GM19035 (cell line): Measurements from ENCODE around the gene COX14.
"Not testable (repeated sequence)": the region's sequence is repeated elsewhere in the genome, so short reads cannot be mapped to it uniquely, and the experiment has no call there.

ENCODE experiments used
- ATAC-seq: cut with Tn5 transposase; IDR thresholded peaks from one replicate; pipeline ENCODE4 v1.9.1; 2021; ENCODE audit not compliant: unreplicated experiment

COX14 gene

DNA sequence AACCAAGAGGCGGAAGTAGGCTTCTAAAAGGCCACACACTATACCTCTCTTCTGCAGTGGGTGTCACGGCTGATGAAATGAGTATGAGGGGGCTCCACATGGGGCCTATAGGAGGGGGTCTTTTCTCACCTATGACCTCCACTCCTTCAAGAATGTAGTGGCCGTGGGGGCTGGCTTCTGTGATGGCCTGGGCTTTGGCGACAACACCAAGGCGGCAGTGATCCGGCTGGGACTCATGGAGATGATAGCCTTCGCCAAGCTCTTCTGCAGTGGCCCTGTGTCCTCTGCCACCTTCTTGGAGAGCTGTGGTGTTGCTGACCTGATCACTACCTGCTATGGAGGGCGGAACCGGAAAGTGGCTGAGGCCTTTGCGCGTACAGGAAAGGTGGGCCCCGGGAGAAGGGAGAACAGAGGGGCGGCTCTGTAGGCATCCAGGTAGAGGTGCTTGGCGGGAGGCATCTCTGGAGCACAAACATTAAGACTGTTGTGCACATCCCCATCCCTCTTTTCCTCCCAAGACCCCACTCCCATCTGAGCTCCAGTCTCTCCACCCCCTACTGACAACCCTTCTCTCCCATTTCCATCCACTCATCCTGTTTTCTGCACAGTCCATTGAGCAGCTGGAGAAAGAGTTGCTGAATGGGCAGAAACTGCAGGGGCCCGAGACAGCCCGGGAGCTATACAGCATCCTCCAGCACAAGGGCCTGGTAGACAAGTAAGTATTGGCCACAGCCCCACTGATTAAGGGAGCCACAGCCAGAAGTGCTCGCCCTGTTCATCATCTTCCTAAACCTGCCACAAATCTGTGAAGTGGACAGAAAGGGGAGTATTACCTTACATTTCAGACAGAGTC, 4.4 kb upstream of the COX14 start:
- no peak for ATAC-seq

DNA sequence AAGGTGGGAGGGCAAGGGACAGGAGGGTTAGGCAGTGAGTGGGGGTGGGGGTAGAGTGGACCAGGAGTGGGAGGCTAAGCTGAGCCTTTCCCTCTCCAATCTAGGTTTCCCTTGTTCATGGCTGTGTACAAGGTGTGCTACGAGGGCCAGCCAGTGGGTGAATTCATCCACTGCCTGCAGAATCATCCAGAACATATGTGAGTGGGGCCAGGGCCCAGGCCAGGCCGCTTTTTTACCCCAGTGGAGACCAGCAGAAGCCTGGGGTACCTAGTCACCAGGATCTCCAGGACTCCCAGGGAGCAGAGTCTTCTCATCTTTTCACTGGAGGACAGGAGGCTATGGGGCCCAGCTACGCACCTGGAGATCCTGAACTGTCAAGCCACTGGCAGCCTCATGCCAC, 2.7 kb upstream of the COX14 start:
- no peak for ATAC-seq

DNA sequence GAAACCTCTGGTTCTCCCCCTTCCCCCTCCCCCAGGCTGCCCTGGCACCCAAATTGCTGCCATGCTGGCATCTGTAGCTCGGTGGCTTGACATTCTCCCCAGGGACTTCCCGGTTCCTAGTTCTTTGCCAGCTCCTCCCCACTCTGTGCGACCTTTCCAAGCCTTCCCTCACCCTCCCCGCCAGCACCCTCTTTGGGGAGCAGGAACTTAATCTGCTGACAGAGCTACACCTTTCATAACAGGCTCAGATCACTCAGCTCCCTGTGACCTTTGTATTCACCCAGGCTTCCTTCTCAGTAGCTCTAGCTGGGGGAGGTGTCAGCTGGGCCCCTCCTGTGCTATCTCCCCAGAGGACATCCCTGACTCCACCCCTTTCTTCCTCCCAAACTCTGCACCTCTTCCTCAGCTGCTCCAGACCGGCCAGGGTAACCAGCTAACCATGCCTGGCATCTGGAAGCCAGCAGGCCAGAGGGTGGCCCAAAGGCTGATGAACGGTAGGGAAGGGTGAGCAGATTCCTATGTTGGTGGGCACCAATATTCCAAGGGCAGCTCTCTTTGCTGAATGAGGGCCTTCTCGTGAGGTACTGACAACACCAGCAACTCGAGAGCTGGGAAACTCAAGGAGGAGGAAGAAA, 1.8 kb upstream of the COX14 start:
- no peak for ATAC-seq

DNA sequence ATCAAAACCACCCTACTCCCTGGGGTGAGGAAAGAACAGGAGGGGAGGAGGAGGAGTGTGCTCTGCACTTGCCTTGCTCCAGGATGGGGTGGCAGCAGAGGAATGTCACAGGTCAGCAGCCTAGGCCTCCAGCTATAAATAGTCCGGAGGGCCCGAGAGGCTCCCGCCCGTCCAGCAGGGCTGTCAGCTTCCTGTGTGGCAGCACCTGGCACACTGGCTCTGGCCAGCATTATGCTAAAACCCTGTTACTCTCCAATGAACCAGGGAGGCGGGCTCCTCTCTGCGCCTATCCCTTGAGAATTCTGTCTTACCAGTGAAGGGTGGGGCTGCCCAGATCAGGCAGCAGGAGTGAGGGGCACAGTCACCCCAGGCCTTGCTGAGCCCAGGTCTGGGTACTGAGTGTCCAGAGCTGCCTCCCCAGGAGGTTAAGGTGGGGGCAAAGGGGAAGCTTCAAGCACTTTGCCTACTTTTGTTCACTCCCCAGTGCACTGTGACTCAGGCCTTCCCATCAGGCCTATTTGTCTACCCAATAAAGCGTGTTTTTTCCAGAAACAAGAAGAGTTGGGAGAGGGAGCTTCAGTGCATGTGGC, 1.2 kb upstream of the COX14 start:
- no peak for ATAC-seq

DNA sequence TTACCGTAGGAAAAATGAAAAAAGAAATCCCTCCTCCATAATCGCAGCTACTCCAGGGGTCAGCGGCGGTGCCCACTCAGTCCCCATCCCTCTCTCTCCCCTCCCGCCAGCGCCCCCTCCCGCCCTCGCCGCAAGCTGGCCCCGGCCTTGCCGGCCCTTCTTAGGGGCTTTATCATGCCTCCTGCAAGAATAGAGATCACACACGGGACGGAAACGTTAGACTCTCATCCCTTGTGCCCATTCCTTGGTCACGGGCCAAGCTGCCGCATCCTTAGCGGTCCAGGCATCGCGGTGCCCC, 692 bp upstream of the COX14 start:
- peak; percentile 4 for ATAC-seq

DNA sequence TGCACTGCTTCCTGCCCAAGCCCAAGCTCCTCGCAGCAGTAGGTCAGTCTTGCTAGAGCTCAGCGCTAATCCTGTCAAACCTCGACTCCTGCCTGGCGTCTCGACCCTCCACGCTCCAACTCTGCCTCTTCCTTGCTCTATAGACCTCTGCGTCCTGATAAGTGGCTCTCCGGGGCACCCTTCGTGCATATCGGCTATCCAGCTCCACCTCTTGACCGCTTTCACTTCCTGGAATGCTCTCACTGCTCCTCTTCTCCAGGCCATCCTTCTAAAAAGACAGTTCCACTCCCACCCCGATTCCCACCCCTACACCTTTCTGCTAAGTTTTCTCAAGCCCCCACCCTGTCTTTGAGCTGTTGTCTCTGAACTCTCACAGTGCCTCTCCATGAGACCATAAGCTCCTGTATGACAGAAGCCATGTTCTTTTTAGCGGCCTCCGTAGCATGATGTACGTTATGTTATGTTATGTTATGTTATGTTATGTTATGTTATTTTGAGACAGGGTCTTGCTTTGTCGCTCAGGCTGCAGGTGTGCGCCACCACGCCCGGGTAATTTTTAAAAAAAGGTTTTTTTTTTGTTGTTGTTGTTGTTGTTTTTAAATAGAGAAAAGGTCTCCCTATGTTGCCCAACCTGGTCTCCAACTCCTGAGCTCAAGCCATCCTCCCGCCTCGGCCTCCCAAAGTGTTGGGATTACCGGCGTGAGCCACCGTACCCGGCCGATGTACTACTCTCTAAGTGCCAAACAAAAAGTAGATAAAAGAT, 601 bp downstream of the COX14 start:
- no peak for ATAC-seq

DNA sequence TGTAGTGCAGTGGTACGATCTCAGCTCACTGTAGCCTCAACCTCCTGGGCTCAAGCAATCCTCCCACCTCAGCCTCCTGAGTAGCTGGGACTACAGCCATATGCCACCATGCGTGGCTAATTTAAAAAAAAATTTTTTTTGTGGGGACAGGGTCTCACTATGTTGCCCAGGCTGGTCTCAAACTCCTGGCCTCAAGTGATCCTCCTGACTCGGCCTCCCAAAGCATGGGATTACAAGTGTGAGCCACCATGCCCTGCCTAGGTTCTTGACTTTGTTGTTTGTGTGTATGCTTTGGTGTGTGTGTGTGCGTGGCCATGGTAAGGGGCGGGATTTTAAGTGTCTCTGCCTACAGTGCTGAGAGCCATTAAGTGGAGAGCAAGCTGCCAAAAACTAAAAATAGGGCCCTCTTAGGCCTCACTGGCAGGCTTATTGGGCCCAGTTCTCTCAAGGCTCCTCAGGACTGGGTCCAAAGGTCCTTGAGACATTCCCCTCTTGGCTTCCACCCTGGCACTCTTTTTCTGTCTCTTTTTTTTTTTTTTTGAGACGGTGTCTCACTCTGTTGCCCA, 5.1 kb downstream of the COX14 start:
- ATAC-seq = no peak

DNA sequence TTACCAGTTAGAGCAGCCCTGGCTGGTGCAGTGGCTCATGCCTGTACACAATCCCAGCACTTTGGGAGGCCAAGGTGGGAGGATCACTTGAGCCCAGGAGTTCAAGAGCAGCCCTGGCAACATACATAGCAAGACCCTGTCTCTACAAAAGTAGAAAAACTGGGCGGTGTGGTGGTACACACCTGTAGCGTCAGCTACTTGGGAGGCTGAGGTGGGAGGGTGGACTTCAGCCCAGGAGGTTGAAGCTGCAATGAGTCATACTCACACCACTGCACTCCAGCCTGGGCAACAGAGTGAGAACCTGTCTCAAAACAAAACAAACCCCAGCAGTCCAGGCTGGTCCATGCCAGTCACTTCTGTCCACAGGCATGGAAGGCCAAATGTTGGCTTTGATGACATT, 7.4 kb downstream of the COX14 start:
- ATAC-seq = no peak

DNA sequence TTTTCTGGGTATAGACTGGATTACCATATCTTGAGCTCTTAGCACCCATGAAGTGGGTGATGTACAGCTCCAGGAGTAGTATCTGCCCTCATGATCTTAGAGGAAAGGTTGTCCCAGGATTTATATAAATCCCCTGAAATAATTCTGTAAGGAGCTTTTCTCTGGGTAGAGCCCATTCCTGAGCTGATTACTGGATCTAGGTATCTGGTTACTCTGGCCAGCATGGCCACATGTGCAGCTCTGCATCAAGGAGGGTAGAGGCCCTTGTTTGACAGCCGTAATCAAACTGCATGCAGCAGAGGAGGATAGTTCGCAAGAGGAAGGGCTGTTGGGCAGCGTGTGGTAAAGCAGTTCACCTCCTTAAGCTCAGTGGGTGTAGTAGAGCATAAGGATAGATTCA, 8.5 kb downstream of the COX14 start:
- no peak for ATAC-seq

DNA sequence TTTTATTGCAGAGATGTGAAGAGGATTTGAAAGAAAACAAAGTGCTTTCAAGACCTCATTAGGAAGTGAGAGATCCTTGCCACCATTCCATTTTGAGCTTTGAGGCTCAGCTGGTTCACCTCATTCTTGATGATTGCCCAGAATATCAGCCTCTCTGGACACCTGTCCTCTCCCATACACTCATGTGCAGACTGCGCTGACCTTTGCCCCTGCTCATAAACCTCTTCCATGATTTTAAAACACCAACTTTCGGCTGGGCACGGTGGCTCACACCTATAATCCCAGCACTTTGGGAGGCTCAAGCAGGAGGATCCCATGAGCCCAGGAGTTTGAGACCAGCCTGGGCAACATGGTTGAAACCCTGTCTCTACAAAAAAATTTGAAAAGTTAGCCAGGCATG, 8.9 kb downstream of the COX14 start:
- ATAC-seq = no peak

DNA sequence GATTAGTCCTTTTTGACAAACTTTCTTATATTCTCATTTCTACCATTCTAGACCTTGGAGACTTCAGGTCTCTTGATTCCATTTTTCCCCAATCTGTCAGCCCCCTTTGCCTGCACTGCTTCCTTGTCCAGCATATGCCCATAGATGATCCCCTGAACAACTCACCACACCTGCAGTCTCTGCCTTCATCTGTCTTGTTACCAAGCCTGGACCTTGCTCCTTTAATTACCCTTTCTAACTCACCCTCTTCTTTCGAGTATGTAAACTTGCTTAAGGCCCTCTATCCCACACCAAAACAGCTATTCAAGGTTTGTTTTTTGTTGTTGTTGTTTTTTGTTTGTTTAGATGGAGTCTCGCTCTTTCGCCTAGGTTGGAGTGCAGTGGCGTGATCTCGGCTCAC, 9.6 kb downstream of the COX14 start:
- ATAC-seq = no peak

DNA sequence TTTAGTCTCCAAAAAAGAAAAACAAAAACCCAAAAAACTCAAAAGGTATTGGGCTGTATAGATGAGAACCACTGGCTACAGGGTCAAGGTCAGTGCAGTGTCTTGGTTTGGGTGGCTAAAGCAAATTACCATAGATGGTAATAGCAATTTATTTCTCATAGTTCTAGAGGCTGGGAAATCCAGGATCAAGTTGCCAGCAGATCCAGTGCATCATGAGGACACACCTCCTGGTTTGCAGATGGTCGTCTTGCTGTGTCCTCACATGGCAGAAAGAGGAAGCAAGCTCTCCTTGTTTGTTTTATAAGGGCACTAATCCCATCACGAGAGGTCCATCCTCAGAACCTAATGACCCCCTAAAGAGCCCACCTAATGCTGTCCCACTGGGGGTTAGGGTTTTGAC, 11.2 kb downstream of the COX14 start:
- no peak for ATAC-seq

DNA sequence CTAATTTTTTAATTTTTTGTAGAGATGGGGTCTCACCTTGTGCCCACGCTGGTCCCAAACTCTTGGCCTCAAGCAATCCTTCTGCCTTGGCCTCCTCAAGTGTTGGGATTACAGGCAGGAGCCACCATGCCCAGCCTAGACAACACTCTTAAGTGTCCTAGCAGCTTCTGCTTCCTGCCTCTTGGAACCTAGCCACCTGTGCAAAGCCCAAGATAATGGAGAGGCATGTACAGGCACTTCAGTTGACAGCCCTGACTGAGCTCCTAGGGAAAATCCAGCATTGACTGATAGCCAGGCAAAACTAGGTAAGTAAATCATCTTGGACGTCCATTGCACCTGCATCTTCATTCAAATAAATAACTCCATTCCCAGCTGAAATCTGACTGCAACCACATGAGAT, 15.5 kb downstream of the COX14 start:
- no peak for ATAC-seq

DNA sequence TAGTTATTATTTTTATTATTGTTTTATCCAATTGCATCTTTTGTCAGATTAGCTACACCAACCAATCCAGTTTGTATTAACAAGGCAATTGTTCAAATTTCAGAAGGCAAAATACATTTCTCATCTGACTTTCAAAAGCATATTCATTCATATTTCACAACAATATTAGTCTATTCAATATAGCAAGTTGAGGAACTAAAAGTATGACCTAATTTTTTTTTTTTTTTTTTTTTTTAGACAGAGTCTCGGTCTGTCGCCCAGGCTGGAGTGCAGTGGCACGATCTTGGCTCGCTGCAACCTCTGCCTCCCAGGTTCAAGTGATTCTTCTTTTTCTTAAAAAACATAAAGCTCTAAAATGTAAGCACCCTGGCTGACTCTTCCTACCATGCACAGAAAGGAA, 17.3 kb downstream of the COX14 start:
- no peak for ATAC-seq

DNA sequence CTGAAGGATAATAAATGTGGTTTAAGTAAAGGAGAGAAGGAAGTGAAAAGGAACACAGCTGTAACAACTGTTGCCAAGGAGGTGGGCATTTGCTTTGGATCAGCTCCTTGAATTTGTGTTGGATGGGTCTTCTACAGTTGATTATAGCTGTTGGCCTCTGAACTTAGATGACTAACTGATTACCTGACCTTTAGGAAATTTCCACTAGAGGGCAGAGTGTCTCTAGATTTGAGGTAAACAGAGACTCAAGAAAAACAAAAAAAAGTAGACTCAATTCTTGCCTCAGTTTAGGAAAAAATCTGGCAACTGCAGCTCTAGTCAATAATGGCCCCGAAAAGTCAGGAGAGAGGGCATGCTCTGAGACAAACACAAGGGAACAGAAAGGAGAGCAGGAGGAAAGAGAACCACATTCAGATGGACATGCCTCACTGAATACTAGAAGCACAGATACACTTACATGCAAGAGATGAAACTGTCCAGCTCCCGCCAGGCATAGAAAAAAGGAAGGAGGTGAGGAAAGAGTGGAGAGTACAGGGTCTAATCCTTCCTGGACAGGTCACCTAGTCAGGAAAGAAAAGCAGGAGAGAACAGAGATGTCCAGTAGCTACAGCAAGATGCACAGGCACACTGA, 20.6 kb downstream of the COX14 start:
- no peak for ATAC-seq

DNA sequence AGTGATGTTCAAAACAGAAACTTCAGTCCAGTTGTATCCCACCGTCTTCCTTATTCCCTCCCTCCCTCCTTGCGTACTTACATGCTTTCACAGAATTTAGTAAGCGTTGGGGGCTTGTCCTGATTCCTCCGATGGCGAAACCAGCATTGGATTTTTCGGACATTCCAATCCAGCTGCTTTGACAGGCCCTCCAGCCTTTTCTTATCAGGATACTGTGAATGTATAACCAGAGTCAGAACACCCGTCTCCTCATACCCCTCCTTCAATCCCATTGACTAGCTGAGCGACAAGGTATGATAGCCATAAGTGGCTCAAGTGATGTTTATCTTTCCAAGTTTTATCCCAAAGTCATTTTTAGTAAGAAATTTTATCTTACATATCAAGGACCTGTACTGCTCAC, 31.0 kb downstream of the COX14 start:
- no peak for ATAC-seq

DNA sequence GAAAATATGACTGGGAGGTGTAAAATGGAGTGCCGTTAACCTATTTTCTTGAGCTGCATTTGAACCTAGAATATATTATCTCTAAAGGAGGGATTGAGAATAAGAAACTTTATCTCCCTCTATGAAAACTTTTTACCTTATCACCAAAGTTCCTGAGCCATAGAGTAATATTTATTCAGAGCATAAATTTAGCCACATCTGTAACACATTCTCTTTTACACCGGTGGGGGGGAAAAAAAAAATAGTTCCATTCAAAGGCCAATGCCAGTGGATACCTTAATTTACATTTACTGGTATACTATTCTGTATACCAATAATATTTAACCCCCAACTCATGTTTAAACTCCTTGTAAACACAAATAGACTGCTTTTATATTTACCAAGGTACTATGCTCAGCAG, 33.4 kb downstream of the COX14 start:
- no peak for ATAC-seq

DNA sequence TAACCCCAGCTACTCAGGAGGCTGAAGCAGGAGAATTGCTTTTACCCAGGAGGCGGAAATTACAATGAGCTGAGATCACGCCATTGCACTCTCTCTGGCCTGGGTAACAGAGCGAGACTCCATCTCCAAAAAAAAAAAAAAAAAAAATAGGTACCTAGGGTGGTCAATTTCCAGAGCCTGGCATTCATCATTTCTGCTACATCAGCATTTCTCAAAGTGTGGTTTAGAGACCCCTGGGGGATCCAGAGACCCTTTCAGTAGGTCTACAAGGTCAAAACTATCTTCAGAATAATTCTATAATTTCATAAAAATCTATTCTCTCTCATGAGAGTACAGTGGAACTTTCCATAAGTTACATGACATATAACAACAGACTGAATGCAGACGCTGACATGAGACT, 35.2 kb downstream of the COX14 start:
- ATAC-seq = no peak

DNA sequence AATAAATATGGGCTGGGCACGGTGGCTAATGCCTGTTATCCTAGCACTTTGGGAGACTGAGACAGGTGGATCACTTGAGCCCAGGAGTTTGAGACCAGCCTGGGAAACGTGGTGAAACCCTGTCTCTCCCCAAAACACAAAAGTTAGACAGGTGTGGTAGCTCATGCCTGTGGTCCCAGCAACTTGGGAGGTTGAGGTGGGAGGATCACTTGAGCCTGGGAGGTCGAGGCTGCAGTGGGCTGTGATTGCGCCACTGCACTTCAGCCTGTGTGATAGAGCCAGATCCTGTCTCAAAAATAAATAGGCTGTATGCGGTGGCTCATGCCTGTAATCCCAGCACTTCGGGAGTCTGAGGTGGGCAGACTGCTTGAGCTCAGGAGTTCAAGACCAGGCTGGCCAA, 36.0 kb downstream of the COX14 start:
- ATAC-seq = not testable (repeated sequence)

DNA sequence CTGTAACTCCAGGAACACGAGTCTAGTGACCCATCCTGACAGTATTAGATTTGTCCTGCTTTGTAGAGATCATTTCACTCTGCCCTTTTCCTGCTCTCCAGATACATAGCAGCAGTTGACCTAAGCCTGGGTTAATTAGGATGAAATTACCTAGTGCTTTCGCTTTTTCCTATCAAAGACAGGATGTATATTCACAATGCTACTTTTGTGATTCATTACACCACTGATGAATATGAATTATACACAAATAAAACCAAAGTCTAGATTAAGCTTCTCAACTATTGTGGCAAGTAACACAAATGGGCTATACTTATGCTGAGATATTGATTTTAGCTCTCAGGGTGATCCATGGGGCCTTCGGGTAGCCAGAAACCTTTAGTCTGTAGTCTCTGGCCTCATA, 37.3 kb downstream of the COX14 start:
- ATAC-seq = no peak

DNA sequence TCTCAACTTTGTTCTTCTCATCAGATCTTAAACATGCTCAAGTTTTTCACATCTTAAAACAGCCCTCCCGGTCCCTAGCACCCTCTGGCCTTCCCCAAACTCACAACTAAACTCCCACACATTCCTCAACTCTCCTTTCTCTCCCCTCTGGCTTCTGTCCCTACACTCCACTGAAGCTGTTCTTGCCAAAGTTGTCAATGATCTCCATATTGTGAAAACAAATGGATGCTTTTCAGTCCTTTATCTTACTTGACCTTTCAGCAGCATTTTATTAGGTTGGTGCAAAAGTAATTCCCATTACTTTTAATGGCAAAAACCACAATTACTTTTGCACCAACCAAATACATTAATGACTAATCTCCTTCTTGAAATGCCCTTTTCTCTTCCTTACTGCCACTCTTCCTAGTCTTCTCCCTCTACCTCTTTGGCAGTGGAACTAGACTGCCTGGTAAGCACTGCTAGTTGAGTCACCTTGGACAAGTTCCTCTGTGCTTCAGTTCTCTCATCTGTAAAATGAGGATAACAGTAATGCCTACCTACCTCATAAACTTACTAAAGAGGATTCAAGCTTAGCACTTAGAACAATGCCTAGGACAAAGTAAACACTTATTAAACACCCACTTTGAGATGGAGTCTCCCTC, 39.1 kb downstream of the COX14 start:
- ATAC-seq = no peak
